ENCODE data around the gene EMILIN2. TPM values are rescaled to one million over a fixed set of nuclear protein-coding genes. Genes with fewer than 3 reads are reported as not detected.
A peak's percentile ranks its signal among the peaks of the same experiment; 100 is the strongest.

Gene EMILIN2
- total RNA-seq, 2 experiments from 2014 or later = 0.15 to 1.4 TPM

GRCh38 chr18:2906704-2907549 is 60.1 kb downstream of the EMILIN2 start:
- Histone ChIP-seq H3K36me3 (ENCODE audit: insufficient read depth, low read length) (no peaks in the 10 kb centered on the region), H2AFZ (ENCODE audit: low read length) (peak overlapping the region; percentile 51), H4K20me1 (ENCODE audit: insufficient read depth, low read length) (no peaks in the 10 kb centered on the region), H3K9me2 (ENCODE audit: insufficient read depth, low read length) (no peaks in the 10 kb centered on the region), H3K79me2 (ENCODE audit: insufficient read depth, low read depth, low read length) (no peaks in the 10 kb centered on the region), H3K4me1 (ENCODE audit: insufficient read depth, low read length, poor library complexity, severe bottlenecking) (peaks cover 7% of the 10 kb centered on the region), H3K4me2 (ENCODE audit: low read length) (peak overlapping the region; percentile 58; the same call in 1 of the 2 replicates), H3K27ac (ENCODE audit: low read depth, low read length, poor library complexity, severe bottlenecking) (no peak overlapping the region), H3K9me3 (ENCODE audit: low read length) (no peaks in the 10 kb centered on the region), H3K4me3 (ENCODE audit: low read depth, low read length, poor library complexity, severe bottlenecking) (peak overlapping the region; percentile 61)
- TF ChIP-seq, protein P1, sequence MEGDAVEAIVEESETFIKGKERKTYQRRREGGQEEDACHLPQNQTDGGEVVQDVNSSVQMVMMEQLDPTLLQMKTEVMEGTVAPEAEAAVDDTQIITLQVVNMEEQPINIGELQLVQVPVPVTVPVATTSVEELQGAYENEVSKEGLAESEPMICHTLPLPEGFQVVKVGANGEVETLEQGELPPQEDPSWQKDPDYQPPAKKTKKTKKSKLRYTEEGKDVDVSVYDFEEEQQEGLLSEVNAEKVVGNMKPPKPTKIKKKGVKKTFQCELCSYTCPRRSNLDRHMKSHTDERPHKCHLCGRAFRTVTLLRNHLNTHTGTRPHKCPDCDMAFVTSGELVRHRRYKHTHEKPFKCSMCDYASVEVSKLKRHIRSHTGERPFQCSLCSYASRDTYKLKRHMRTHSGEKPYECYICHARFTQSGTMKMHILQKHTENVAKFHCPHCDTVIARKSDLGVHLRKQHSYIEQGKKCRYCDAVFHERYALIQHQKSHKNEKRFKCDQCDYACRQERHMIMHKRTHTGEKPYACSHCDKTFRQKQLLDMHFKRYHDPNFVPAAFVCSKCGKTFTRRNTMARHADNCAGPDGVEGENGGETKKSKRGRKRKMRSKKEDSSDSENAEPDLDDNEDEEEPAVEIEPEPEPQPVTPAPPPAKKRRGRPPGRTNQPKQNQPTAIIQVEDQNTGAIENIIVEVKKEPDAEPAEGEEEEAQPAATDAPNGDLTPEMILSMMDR (conservative IDR thresholded peaks at IDR 0.05; ENCODE audit: low read length) = 0 out of 2 replicates have a peak, but pooled peaks have one; percentile 32
- TF ChIP-seq EZH2phosphoT487 (IDR thresholded peaks at IDR 0.05; ENCODE audit: borderline replicate concordance, low read depth, low read length) = no peak
- no TSS peak for BruUV-seq (replicated peaks)
- ChIA-PET CTCF (ENCODE audit: unreplicated experiment) (interaction anchor here (0.5 kb wide), 1 partner anchor 218 kb away, joined by 5 read pairs; no protein-coding TSS in a partner anchor), POLR2A (no interaction called here)
- DNase-seq (ENCODE audit: low spot score) = peak; percentile 23
- intact Hi-C loops (cut with micrococcal nuclease; ENCODE audit: unreplicated experiment) = no loop called here

- intact Hi-C loops (cut with micrococcal nuclease; ENCODE audit: unreplicated experiment) = no loop called here
These were observed 60.8 kb downstream of the EMILIN2 start for GRCh38 chr18:2907550-2908135.

More at GRCh38 chr18:2907550-2908135, 60.8 kb downstream of the EMILIN2 start:
- Histone ChIP-seq H3K4me2 (ENCODE audit: low read length) (peak overlapping the region; percentile 58; the same call in 1 of the 2 replicates), H3K4me3 (ENCODE audit: low read depth, low read length, poor library complexity, severe bottlenecking) (no peak overlapping the region), H4K20me1 (ENCODE audit: insufficient read depth, low read length) (no peaks in the 10 kb centered on the region), H3K9me3 (ENCODE audit: low read length) (no peaks in the 10 kb centered on the region), H3K79me2 (ENCODE audit: insufficient read depth, low read depth, low read length) (no peaks in the 10 kb centered on the region), H3K27ac (ENCODE audit: low read depth, low read length, poor library complexity, severe bottlenecking) (no peak overlapping the region), H3K9me2 (ENCODE audit: insufficient read depth, low read length) (no peaks in the 10 kb centered on the region), H3K4me1 (ENCODE audit: insufficient read depth, low read length, poor library complexity, severe bottlenecking) (peaks cover 7% of the 10 kb centered on the region), H2AFZ (ENCODE audit: low read length) (peak overlapping the region; percentile 51), H3K36me3 (ENCODE audit: insufficient read depth, low read length) (no peaks in the 10 kb centered on the region)
- TF ChIP-seq, protein P1 (conservative IDR thresholded peaks at IDR 0.05; ENCODE audit: low read length) = no peak
- TF ChIP-seq EZH2phosphoT487 (IDR thresholded peaks at IDR 0.05; ENCODE audit: borderline replicate concordance, low read depth, low read length) = no peak
- BruUV-seq (replicated peaks) = no TSS peak
- no peak for DNase-seq (ENCODE audit: low spot score)
- ChIA-PET POLR2A (interaction anchor here (0.6 kb wide), 1 partner anchor 67 kb away, joined by 3 read pairs; no protein-coding TSS in a partner anchor), CTCF (ENCODE audit: unreplicated experiment) (no interaction called here)
